ENCODE results near the gene GP1BB. TPM values are rescaled to one million over a fixed set of nuclear protein-coding genes. Genes with fewer than 3 reads are reported as not detected.

The GP1BB gene
- total RNA-seq, 1 donor from 2014 or later = 0.95 TPM

DNA sequence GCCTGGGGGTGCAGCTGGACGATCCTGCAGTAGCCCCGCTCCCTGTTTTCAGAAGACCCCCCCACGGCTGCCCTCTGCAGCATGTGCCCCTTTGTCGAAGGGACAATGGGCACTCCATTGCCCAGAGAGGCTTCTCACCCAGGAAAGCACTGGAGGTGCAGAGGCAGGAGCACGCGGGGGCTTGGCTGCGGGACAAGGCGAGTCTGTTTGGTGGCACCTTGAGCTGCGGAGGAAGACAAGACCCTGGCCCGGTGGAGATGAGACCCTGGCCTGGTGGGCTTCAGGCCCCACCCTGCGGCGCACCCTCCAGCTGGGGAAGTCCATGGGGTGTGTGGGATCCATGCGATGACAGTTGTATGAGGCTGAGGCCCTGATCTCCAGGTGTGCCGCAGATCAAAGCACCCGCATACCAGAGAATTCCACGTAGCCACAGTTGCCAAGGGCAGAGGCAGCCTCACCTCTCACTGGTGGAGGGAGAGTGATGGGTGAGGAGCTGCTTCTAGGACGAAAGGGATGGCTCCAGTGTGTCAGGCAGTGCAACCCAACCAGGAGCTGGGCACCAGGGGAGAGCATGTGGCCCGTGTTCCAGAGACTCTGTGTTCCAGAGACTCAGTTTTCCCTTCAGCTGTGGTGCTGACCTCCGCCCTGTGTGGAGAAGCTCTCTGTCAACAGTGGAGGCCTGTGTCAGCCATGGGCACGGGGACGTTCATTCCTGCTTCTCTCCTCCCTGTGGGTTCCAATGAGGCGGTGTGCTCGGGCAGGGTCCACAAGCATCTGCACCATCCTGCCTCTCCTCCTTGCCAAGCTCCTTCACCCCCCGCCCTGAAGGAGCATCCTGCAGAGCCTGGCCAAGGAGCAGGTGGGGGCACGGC, 47.2 kb downstream of the GP1BB start:
- FAIRE-seq = no peak
- H3K27me3 Mint-ChIP-seq (ENCODE audit: low read depth, unreplicated experiment) = peaks cover 72% of the 10 kb centered on the region
- H3K27ac Mint-ChIP-seq (ENCODE audit: unreplicated experiment) = no peak overlapping the region

DNA sequence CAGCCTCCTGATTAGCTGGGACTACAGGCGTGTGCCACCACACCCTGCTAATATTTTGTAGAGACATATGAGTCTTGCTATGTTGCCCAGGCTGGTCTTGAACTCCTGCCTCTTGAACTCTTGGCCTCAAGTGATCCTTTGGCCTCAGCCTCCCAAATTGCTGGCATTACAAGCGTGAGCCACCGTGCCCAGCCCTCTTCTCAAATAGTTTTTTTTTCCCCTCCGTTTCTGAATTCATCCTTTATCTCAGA, 49.0 kb downstream of the GP1BB start:
- Histone ChIP-seq H3K27ac (ENCODE audit: low read depth, low read length) (no peak overlapping the region), H3K4me3 (ENCODE audit: insufficient read depth, low read depth, low read length) (no peak overlapping the region), H3K27me3 (ENCODE audit: insufficient read depth, low read length) (peaks cover 55% of the 10 kb centered on the region), H3K4me1 (ENCODE audit: insufficient read depth, low read length) (no peaks in the 10 kb centered on the region), H3K9ac (ENCODE audit: low read length) (no peak overlapping the region), H3K36me3 (ENCODE audit: insufficient read depth, low read length) (no peaks in the 10 kb centered on the region), H4K20me1 (ENCODE audit: insufficient read depth, low read length) (no peaks in the 10 kb centered on the region), H3K79me2 (ENCODE audit: insufficient read depth, low read length) (no peaks in the 10 kb centered on the region), H3K4me2 (ENCODE audit: low read length) (no peak overlapping the region), H3K9me3 (ENCODE audit: insufficient read depth, low read depth, low read length) (no peaks in the 10 kb centered on the region), H2AFZ (ENCODE audit: low read depth, low read length) (no peak overlapping the region)
- Mint-ChIP-seq H3K4me1 (ENCODE audit: low read depth, unreplicated experiment) (no peaks in the 10 kb centered on the region), H3K27ac (ENCODE audit: unreplicated experiment) (no peak overlapping the region), H3K9me3 (ENCODE audit: unreplicated experiment) (peaks cover 2% of the 10 kb centered on the region), H3K36me3 (ENCODE audit: low read depth, unreplicated experiment) (no peaks in the 10 kb centered on the region), H3K27me3 (ENCODE audit: low read depth, unreplicated experiment) (peaks cover 69% of the 10 kb centered on the region), H3K4me3 (ENCODE audit: unreplicated experiment) (no peak overlapping the region)
- TF ChIP-seq, protein P1, sequence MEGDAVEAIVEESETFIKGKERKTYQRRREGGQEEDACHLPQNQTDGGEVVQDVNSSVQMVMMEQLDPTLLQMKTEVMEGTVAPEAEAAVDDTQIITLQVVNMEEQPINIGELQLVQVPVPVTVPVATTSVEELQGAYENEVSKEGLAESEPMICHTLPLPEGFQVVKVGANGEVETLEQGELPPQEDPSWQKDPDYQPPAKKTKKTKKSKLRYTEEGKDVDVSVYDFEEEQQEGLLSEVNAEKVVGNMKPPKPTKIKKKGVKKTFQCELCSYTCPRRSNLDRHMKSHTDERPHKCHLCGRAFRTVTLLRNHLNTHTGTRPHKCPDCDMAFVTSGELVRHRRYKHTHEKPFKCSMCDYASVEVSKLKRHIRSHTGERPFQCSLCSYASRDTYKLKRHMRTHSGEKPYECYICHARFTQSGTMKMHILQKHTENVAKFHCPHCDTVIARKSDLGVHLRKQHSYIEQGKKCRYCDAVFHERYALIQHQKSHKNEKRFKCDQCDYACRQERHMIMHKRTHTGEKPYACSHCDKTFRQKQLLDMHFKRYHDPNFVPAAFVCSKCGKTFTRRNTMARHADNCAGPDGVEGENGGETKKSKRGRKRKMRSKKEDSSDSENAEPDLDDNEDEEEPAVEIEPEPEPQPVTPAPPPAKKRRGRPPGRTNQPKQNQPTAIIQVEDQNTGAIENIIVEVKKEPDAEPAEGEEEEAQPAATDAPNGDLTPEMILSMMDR (IDR thresholded peaks at IDR 0.05; ENCODE audit: insufficient read depth, low read depth, low read length) = no peak
- TF ChIP-seq EZH2 (IDR thresholded peaks at IDR 0.05; ENCODE audit: insufficient read depth, low read length) = no peak
- DNase-seq (ENCODE audit: low read depth) (no peak), FAIRE-seq (no peak)

More for the DNA sequence above, 47.2 kb downstream of the GP1BB start:
- H4K20me1 ChIP-seq (ENCODE audit: insufficient read depth, low read length) = no peaks in the 10 kb centered on the region
- H3K4me1 ChIP-seq (ENCODE audit: insufficient read depth, low read length) = no peaks in the 10 kb centered on the region
- peaks cover 64% of the 10 kb centered on the region for H3K27me3 ChIP-seq (ENCODE audit: insufficient read depth, low read length)
- H3K4me3 Mint-ChIP-seq (ENCODE audit: unreplicated experiment) = no peak overlapping the region
- no peak overlapping the region for H3K27ac ChIP-seq (ENCODE audit: low read depth, low read length)
- TF ChIP-seq EZH2 (IDR thresholded peaks at IDR 0.05; ENCODE audit: insufficient read depth, low read length) = no peak
- TF ChIP-seq, protein P1 (IDR thresholded peaks at IDR 0.05; ENCODE audit: insufficient read depth, low read depth, low read length) = no peak
- no peaks in the 10 kb centered on the region for H3K36me3 Mint-ChIP-seq (ENCODE audit: low read depth, unreplicated experiment)
- no peaks in the 10 kb centered on the region for H3K4me1 Mint-ChIP-seq (ENCODE audit: low read depth, unreplicated experiment)
- H3K4me3 ChIP-seq (ENCODE audit: insufficient read depth, low read depth, low read length) = no peak overlapping the region
- H3K9ac ChIP-seq (ENCODE audit: low read length) = no peak overlapping the region
- H3K9me3 ChIP-seq (ENCODE audit: insufficient read depth, low read depth, low read length) = no peaks in the 10 kb centered on the region
- H2AFZ ChIP-seq (ENCODE audit: low read depth, low read length) = no peak overlapping the region
- DNase-seq (ENCODE audit: low read depth) = no peak
- no peaks in the 10 kb centered on the region for H3K36me3 ChIP-seq (ENCODE audit: insufficient read depth, low read length)
- H3K79me2 ChIP-seq (ENCODE audit: insufficient read depth, low read length) = no peaks in the 10 kb centered on the region
- H3K4me2 ChIP-seq (ENCODE audit: low read length) = no peak overlapping the region
- H3K9me3 Mint-ChIP-seq (ENCODE audit: unreplicated experiment) = peaks cover 2% of the 10 kb centered on the region

All from astrocyte (in vitro differentiated cells and primary cell).